H1 (cell line): ENCODE results near the gene EGLN3. TPM values are rescaled to one million over a fixed set of nuclear protein-coding genes. Genes with fewer than 3 reads are reported as not detected.
"Not testable (repeated sequence)": the region's sequence is repeated elsewhere in the genome, so short reads cannot be mapped to it uniquely, and the experiment has no call there.

Source experiments
- CTCF ChIA-PET: fragments of 300-600 bp; sonication (Branson Sonifier 250); formaldehyde crosslinking; loops from one replicate; lab custom pipeline; 2021; ENCODE audit not compliant: partially characterized antibody; lab: Charles Lee
- POLR2A ChIA-PET: fragments of 300-600 bp; sonication (Branson Sonifier 250); formaldehyde crosslinking; loops from one replicate; lab custom pipeline; 2021; ENCODE audit warnings: inconsistent platforms; ENCODE audit not compliant: partially characterized antibody; lab: Charles Lee
- DNase-seq, 2 experiments: peaks; one replicate each; pipeline versions ENCODE4 v3.0.0 to v3.0.0-alpha.2; 2010 to 2022; ENCODE audit warnings: low spot score in 2 of 2, low read depth in 1 of 2, mixed read lengths in 1 of 2
- FAIRE-seq: peaks from 2 replicates; lab custom pipeline; 2011; peaks lifted over from hg19 to GRCh38; lab: Jason Lieb, UNC
- H2AFZ ChIP-seq: 2 replicates; pipeline ENCODE4 v1.8.1; 2012; ENCODE audit warnings: low read length, inconsistent platforms
- H2AK5ac ChIP-seq: 2 replicates; pipeline ENCODE4 v1.6.1; 2013; ENCODE audit warnings: low read depth, low read length
- H2BK120ac ChIP-seq: replicated peaks from 2 replicates; pipeline ENCODE3; 2013; ENCODE audit warnings: low read depth, low read length, inconsistent platforms
- H2BK12ac ChIP-seq: 2 replicates; pipeline ENCODE4 v1.6.1; 2013; ENCODE audit warnings: low read depth, low read length
- H2BK15ac ChIP-seq: 2 replicates; pipeline ENCODE4 v1.6.1; 2013; ENCODE audit warnings: low read length
- H2BK20ac ChIP-seq: 2 replicates; pipeline ENCODE4 v1.6.1; 2013; ENCODE audit warnings: low read length
- H2BK5ac ChIP-seq: 2 replicates; pipeline ENCODE4 v1.6.1; 2013; ENCODE audit warnings: low read depth, low read length
- H3K14ac ChIP-seq: 2 replicates; pipeline ENCODE4 v1.6.1; 2013; ENCODE audit warnings: inconsistent platforms; ENCODE audit not compliant: insufficient read length
- H3K18ac ChIP-seq: 2 replicates; pipeline ENCODE4 v1.6.1; 2013; ENCODE audit warnings: low read length; ENCODE audit errors: extremely low read depth
- H3K23ac ChIP-seq: 2 replicates; pipeline ENCODE4 v1.6.1; 2013; ENCODE audit warnings: inconsistent platforms; ENCODE audit not compliant: insufficient read length
- H3K23me2 ChIP-seq: 2 replicates; pipeline ENCODE4 v1.6.1; 2013; ENCODE audit warnings: low read depth, low read length
- H3K27ac ChIP-seq: 2 replicates; pipeline ENCODE4 v1.6.1; 2011; ENCODE audit warnings: low read depth, low read length, inconsistent platforms
- H3K27me3 ChIP-seq, 4 experiments: replicated peaks in 1 of 4; 1 replicate in 1 of 4; 2 replicates in 3 of 4; pipeline versions ENCODE4 v1.6.1 to v1.8.1; 2011 to 2013; ENCODE audit warnings: low read length in 3 of 4, mild to moderate bottlenecking in 3 of 4, inconsistent platforms in 2 of 4, mixed read lengths in 2 of 4, moderate library complexity in 1 of 4; ENCODE audit not compliant: control insufficient read depth in 3 of 4, insufficient read depth in 3 of 4; ENCODE audit errors: extremely low read depth in 1 of 4
- H3K36me3 ChIP-seq, 4 experiments: 2 replicates each; pipeline versions ENCODE4 v1.6.1 to v1.8.1; 2011 to 2013; ENCODE audit warnings: mild to moderate bottlenecking in 4 of 4, low read length in 3 of 4, moderate library complexity in 2 of 4, control low read depth in 1 of 4, inconsistent platforms in 1 of 4; ENCODE audit not compliant: insufficient read depth in 4 of 4, control insufficient read depth in 2 of 4
- H3K4ac ChIP-seq: replicated peaks from 2 replicates; pipeline ENCODE3; 2013; ENCODE audit warnings: low read length, low read depth, mixed read lengths, inconsistent platforms; ENCODE audit not compliant: insufficient read length
- H3K4me1 ChIP-seq, 4 experiments: replicated peaks in 1 of 4; 1 replicate in 1 of 4; 2 replicates in 3 of 4; pipeline versions ENCODE4 v1.6.1 to v1.8.1; 2011 to 2013; ENCODE audit warnings: low read length in 3 of 4, inconsistent platforms in 2 of 4, mixed read lengths in 1 of 4; ENCODE audit not compliant: insufficient read depth in 4 of 4, control insufficient read depth in 3 of 4
- H3K4me2 ChIP-seq, 2 experiments: 2 replicates each; pipeline versions ENCODE4 v1.6.1 to v1.8.1; 2011 to 2013; ENCODE audit warnings: low read depth in 2 of 2, low read length in 2 of 2, control low read depth in 1 of 2, inconsistent platforms in 1 of 2, mild to moderate bottlenecking in 1 of 2; ENCODE audit not compliant: insufficient read depth in 1 of 2
- H3K4me3 ChIP-seq, 4 experiments: fragments of 200-600, 300-600 bp in 1 of 4; sonication (generic), shearing (Covaris generic), sonication (Bioruptor Twin) in 1 of 4; 2 replicates each; pipeline versions ENCODE4 v1.5.1 to v1.8.1; 2011 to 2016; ENCODE audit warnings: low read length in 4 of 4, low read depth in 3 of 4, control low read depth in 2 of 4, inconsistent platforms in 2 of 4, mild to moderate bottlenecking in 2 of 4, mixed read lengths in 1 of 4, moderate library complexity in 1 of 4; ENCODE audit not compliant: insufficient read depth in 2 of 4; ENCODE audit errors: extremely low read depth in 1 of 4
- H3K56ac ChIP-seq: replicated peaks from 2 replicates; pipeline ENCODE3; 2013; ENCODE audit warnings: low read depth, mild to moderate bottlenecking, mixed read lengths, low read length, inconsistent platforms; ENCODE audit not compliant: insufficient read length
- H3K79me1 ChIP-seq: 2 replicates; pipeline ENCODE4 v1.6.1; 2013; ENCODE audit warnings: low read depth, low read length, control low read depth
- H3K79me2 ChIP-seq, 2 experiments: 2 replicates each; pipeline versions ENCODE4 v1.6.1 to v1.8.1; 2012 to 2013; ENCODE audit warnings: low read length in 2 of 2, mild to moderate bottlenecking in 2 of 2, inconsistent platforms in 1 of 2; ENCODE audit not compliant: insufficient read depth in 2 of 2, control insufficient read depth in 1 of 2
- H3K9ac ChIP-seq, 4 experiments: replicated peaks in 1 of 4; 1 replicate in 1 of 4; 2 replicates in 3 of 4; pipeline versions ENCODE4 v1.6.1 to v1.8.1; 2011 to 2013; ENCODE audit warnings: low read depth in 3 of 4, low read length in 3 of 4, control low read depth in 2 of 4, mild to moderate bottlenecking in 2 of 4, moderate library complexity in 2 of 4, inconsistent platforms in 1 of 4; ENCODE audit errors: extremely low read depth in 1 of 4
- H3K9me3 ChIP-seq, 2 experiments: 2 replicates each; pipeline versions ENCODE4 v1.6.1 to v1.8.1; 2012 to 2013; ENCODE audit warnings: mild to moderate bottlenecking in 2 of 2, moderate library complexity in 2 of 2, control low read depth in 1 of 2, inconsistent platforms in 1 of 2, low read depth in 1 of 2, low read length in 1 of 2, mixed read lengths in 1 of 2; ENCODE audit not compliant: insufficient read depth in 2 of 2
- H4K20me1 ChIP-seq, 2 experiments: replicated peaks in 1 of 2; 2 replicates each; pipeline versions ENCODE3 to v1.8.1; 2011 to 2013; ENCODE audit warnings: inconsistent platforms in 2 of 2, low read length in 2 of 2, mild to moderate bottlenecking in 1 of 2; ENCODE audit not compliant: insufficient read depth in 2 of 2, control insufficient read depth in 1 of 2
- H4K5ac ChIP-seq: 2 replicates; pipeline ENCODE4 v1.6.1; 2013; ENCODE audit warnings: low read length, low read depth, mixed read lengths, inconsistent platforms; ENCODE audit not compliant: insufficient read length
- H4K8ac ChIP-seq: 2 replicates; pipeline ENCODE4 v1.8.0; 2013; ENCODE audit warnings: mild to moderate bottlenecking, moderate library complexity, low read length, inconsistent platforms; ENCODE audit not compliant: insufficient read depth; ENCODE audit errors: extremely low read depth
- H4K91ac ChIP-seq: replicated peaks from 2 replicates; pipeline ENCODE3; 2013; ENCODE audit warnings: low read length, mixed read lengths, inconsistent platforms; ENCODE audit not compliant: insufficient read length
- KDM1A ChIP-seq: fragments of 200-600, 300-600 bp; sonication (generic); IDR thresholded peaks from 2 replicates; pipeline ENCODE4 v1.7.1; 2016; ENCODE audit warnings: mild to moderate bottlenecking, low read length, borderline replicate concordance
- WGBS, 2 experiments: shearing (Covaris generic) in 1 of 2; methylation state at CpG; one replicate each; pipeline versions ENCODE4 v1.1.6 to v1.1.7; 2013 to 2015; ENCODE audit warnings: low lambda C conversion rate in 2 of 2, mixed read lengths in 2 of 2, inconsistent platforms in 1 of 2, low coverage in 1 of 2, missing lambda C conversion rate in 1 of 2; ENCODE audit not compliant: insufficient replicate concordance in 2 of 2, insufficient coverage in 1 of 2, insufficient read length in 1 of 2; ENCODE audit errors: extremely low coverage in 1 of 2, missing lambda C conversion rate in 1 of 2; 5-methylcytosine and 5-hydroxymethylcytosine counted together
- polyA plus RNA-seq, 7 experiments: library from polyadenylated mRNA; depleted of rRNA in 3 of 7; stranded (reverse) in 5 of 7; unstranded in 2 of 7; fragments of >200 nt in 5 of 7; fragments of 200-250 nt in 2 of 7; gene quantifications; 1 replicate in 5 of 7; 2 replicates in 1 of 7; 4 replicates in 1 of 7; pipeline versions ENCODE4 v1.2.1 to v1.2.3, GENCODE V29; 2011 to 2013; ENCODE audit warnings: missing spikeins in 2 of 7, mixed read lengths in 2 of 7
- total RNA-seq: library from RNA; stranded (reverse); fragmentation: NEBNext Ultra II Directional; extraction: Animal tissue kit (Norgen Biotek cat#: 25700); gene quantifications from 2 replicates; pipeline ENCODE4 v1.2.1, GENCODE V29; 2021

Gene EGLN3
- total and polyA plus RNA-seq, 2 of the 8 experiments (the other 6 are each of a cell fraction or from before 2014, with no cell fraction given), result 10.6 to 27.3 TPM

DNA sequence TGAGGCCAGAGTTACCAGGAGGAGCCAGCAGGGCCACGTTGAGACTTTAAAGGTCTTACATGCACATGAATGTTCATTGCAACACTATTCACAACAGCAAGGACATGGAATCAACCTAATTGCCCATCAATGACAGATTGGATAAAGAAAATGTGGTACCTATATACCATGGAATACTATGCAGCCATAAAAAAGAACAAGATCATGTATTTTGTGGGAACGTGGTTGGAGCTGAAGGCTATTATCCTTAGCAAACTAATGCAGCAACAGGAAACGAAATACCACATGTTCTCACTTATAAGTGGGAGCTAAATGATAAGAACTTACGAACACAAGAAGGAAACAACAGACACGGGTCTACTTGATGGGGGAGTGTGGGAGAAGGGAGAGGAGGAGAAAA, 11.6 kb upstream of the EGLN3 start:
- H4K5ac ChIP-seq, H3K18ac ChIP-seq, H3K4me2 ChIP-seq, H2BK12ac ChIP-seq, H3K9me3 ChIP-seq, POLR2A ChIA-PET, H3K4me3 ChIP-seq, H3K23ac ChIP-seq, H3K27ac ChIP-seq, H3K4me1 ChIP-seq, FAIRE-seq, H4K8ac ChIP-seq, H3K23me2 ChIP-seq, H2AFZ ChIP-seq, H2BK5ac ChIP-seq, H3K79me1 ChIP-seq, H2BK120ac ChIP-seq, H2BK15ac ChIP-seq, H3K9ac ChIP-seq, H4K91ac ChIP-seq, H3K14ac ChIP-seq, DNase-seq, H4K20me1 ChIP-seq, H3K4ac ChIP-seq, H3K36me3 ChIP-seq, H3K79me2 ChIP-seq, H3K56ac ChIP-seq: not testable (repeated sequence)
- peak overlapping the region; percentile 16; the same call in 1 of the 2 replicates for H2AK5ac ChIP-seq
- CTCF ChIA-PET, result interaction anchor here (1.7 kb wide), 1 partner anchor 136 kb away, joined by 4 read pairs; no protein-coding TSS in a partner anchor
- 0 out of 2 replicates have a peak, but pooled peaks have one; percentile 34 for TF ChIP-seq KDM1A
- TF ChIP-seq, all 59 proteins: peak for 1; not testable (repeated sequence) for 58
- 89% methylated on average over 5 of the region's 5 CpGs; no CpG with 5 or more reads in 1 of the 2 experiments for WGBS, 2 experiments
- not testable (repeated sequence) for H3K27me3 ChIP-seq, H2BK20ac ChIP-seq
